HCT116 (cell line): Measurements from ENCODE around the gene IL18BP. TPM values are rescaled to one million over a fixed set of nuclear protein-coding genes. Genes with fewer than 3 reads are reported as not detected.

Experiments used
- ATAC-seq: fragments of 200-7000 bp; cut with Tn5 transposase; 2 replicates; pipeline ENCODE4 v1.9.1; 2020; ENCODE audit warnings: mild to moderate bottlenecking, moderate library complexity
- BruUV-seq: library from RNA; stranded (reverse); fragments of 400-500 nt; replicated peaks from 2 replicates; lab custom pipeline; 2021; lab: Mats Ljungman, UMichigan
- CTCF ChIA-PET: fragments of 300-600 bp; sonication (Branson Sonifier 250); formaldehyde crosslinking; loops from one replicate; lab custom pipeline; 2021; ENCODE audit warnings: antibody characterized with exemption; lab: Charles Lee
- POLR2A ChIA-PET: fragments of 300-600, 350-600 bp; sonication (Branson Sonifier 250); formaldehyde crosslinking; loops from one replicate; lab custom pipeline; 2021; ENCODE audit warnings: antibody characterized with exemption; lab: Charles Lee
- RAD21 ChIA-PET, 2 experiments: fragments of 300-600 bp; sonication (Branson Sonifier 250); formaldehyde crosslinking; loops; one replicate each; lab custom pipeline; 2023; ENCODE audit warnings: low total read pairs in 2 of 2; ENCODE audit not compliant: uncharacterized antibody in 2 of 2, unreplicated experiment in 2 of 2, low non-redundant PET in 1 of 2; lab: Charles Lee
- DNase-seq: peaks from one replicate; pipeline ENCODE4 v3.0.0-alpha.2; 2010; ENCODE audit warnings: low read depth, low spot score
- H2AFZ ChIP-seq: fragments of 200-600 bp; shearing (Covaris generic), sonication (generic); 2 replicates; pipeline ENCODE4 v1.6.1; 2017; ENCODE audit warnings: low read depth, mixed run types, mixed read lengths, antibody characterized with exemption, low read length; ENCODE audit not compliant: poor library complexity, severe bottlenecking
- H3K27ac ChIP-seq: 2 replicates; pipeline ENCODE4 v1.5.1; 2012; ENCODE audit warnings: low read depth, low read length
- H3K27me3 ChIP-seq: fragments of 200-600 bp; sonication (generic); 2 replicates; pipeline ENCODE4 v1.6.1; 2016; ENCODE audit warnings: mixed run types, low read length, mixed read lengths; ENCODE audit not compliant: insufficient read depth
- H3K36me3 ChIP-seq, 2 experiments: fragments of 200-500 bp in 1 of 2; fragments of 200-600 bp in 1 of 2; sonication (Bioruptor generic) in 1 of 2; sonication (generic) in 1 of 2; 2 replicates each; pipeline versions ENCODE4 v1.5.1 to v1.6.1; 2014 to 2016; ENCODE audit warnings: low read length in 2 of 2, inconsistent platforms in 1 of 2, mixed read lengths in 1 of 2, mixed run types in 1 of 2; ENCODE audit not compliant: insufficient read depth in 2 of 2, control insufficient read depth in 1 of 2
- H3K4me1 ChIP-seq, 2 experiments: fragments of 200-600 bp in 1 of 2; sonication (generic) in 1 of 2; 2 replicates each; pipeline versions ENCODE4 v1.5.1 to v1.6.1; 2012 to 2017; ENCODE audit warnings: low read length in 2 of 2, inconsistent platforms in 1 of 2, mild to moderate bottlenecking in 1 of 2, mixed read lengths in 1 of 2, mixed run types in 1 of 2, moderate library complexity in 1 of 2; ENCODE audit not compliant: insufficient read depth in 2 of 2, control insufficient read depth in 1 of 2
- H3K4me2 ChIP-seq: fragments of 200-600 bp; sonication (generic); 2 replicates; pipeline ENCODE4 v1.6.1; 2017; ENCODE audit warnings: mixed run types, low read length, mixed read lengths
- H3K4me3 ChIP-seq, 2 experiments: fragments of 200-600 bp in 1 of 2; sonication (generic) in 1 of 2; replicated peaks in 1 of 2; 2 replicates each; pipeline ENCODE4 v1.5.1; 2011 to 2016; ENCODE audit warnings: low read length in 2 of 2, control low read depth in 1 of 2, low read depth in 1 of 2, mild to moderate bottlenecking in 1 of 2, mixed read lengths in 1 of 2, mixed run types in 1 of 2
- H3K79me2 ChIP-seq: fragments of 200-600 bp; sonication (generic); 2 replicates; pipeline ENCODE4 v1.6.1; 2017; ENCODE audit warnings: mild to moderate bottlenecking, mixed run types, low read length, moderate library complexity, mixed read lengths; ENCODE audit not compliant: insufficient read depth
- H3K9ac ChIP-seq: fragments of 200-600 bp; sonication (generic); 2 replicates; pipeline ENCODE4 v1.6.1; 2016; ENCODE audit warnings: low read length, mixed read lengths
- H3K9me2 ChIP-seq: fragments of 200-600 bp; sonication (generic), shearing (Covaris generic); 2 replicates; pipeline ENCODE4 v1.6.1; 2017; ENCODE audit warnings: mixed run types, mild to moderate bottlenecking, moderate library complexity; ENCODE audit not compliant: insufficient read depth
- H3K9me3 ChIP-seq, 2 experiments: fragments of 200-500 bp in 1 of 2; fragments of 200-600 bp in 1 of 2; sonication (Bioruptor generic) in 1 of 2; sonication (generic) in 1 of 2; 2 replicates each; pipeline ENCODE4 v1.6.1; 2014 to 2017; ENCODE audit warnings: low read length in 2 of 2, mixed read lengths in 2 of 2, inconsistent platforms in 1 of 2, low read depth in 1 of 2, mild to moderate bottlenecking in 1 of 2, mixed run types in 1 of 2, moderate library complexity in 1 of 2; ENCODE audit not compliant: control insufficient read depth in 1 of 2, insufficient read depth in 1 of 2
- H4K20me1 ChIP-seq: fragments of 200-600 bp; sonication (generic), shearing (Covaris generic); 2 replicates; pipeline ENCODE4 v1.6.1; 2017; ENCODE audit warnings: mixed run types, mild to moderate bottlenecking, moderate library complexity; ENCODE audit not compliant: insufficient read depth
- CBX3 ChIP-seq: IDR thresholded peaks from 2 replicates; pipeline ENCODE4 v1.6.1; 2012; ENCODE audit warnings: low read depth
- CEBPB ChIP-seq: IDR thresholded peaks from 2 replicates; pipeline ENCODE4 v1.6.1; 2012; ENCODE audit warnings: low read depth
- EGR1 ChIP-seq: IDR thresholded peaks from 2 replicates; pipeline ENCODE4 v1.6.1; 2012; ENCODE audit warnings: low read depth
- ELF1 ChIP-seq: IDR thresholded peaks from 2 replicates; pipeline ENCODE4 v1.6.1; 2012; ENCODE audit warnings: low read depth, borderline replicate concordance
- EZH2 ChIP-seq: fragments of 200-600 bp; sonication (generic); IDR thresholded peaks from 2 replicates; pipeline ENCODE4 v1.6.1; 2017; ENCODE audit warnings: antibody characterized with exemption, mixed run types
- EZH2phosphoT487 ChIP-seq: fragments of 200-600 bp; IDR thresholded peaks from 2 replicates; pipeline ENCODE4 v1.6.1; 2018; ENCODE audit warnings: antibody characterized with exemption, borderline replicate concordance
- JUND ChIP-seq: IDR thresholded peaks from 2 replicates; pipeline ENCODE4 v1.6.1; 2012
- POLR2AphosphoS5 ChIP-seq: IDR thresholded peaks from 2 replicates; pipeline ENCODE4 v1.6.1; 2011; ENCODE audit warnings: mild to moderate bottlenecking, low read depth, low read length, moderate library complexity
- RAD21 ChIP-seq: IDR thresholded peaks from 2 replicates; pipeline ENCODE4 v1.6.1; 2012; ENCODE audit warnings: low read depth, mild to moderate bottlenecking
- REST ChIP-seq: IDR thresholded peaks from 2 replicates; pipeline ENCODE4 v1.6.1; 2012; ENCODE audit warnings: low read depth
- SIN3A ChIP-seq: IDR thresholded peaks from 2 replicates; pipeline ENCODE4 v1.6.1; 2012; ENCODE audit warnings: low read depth
- SP1 ChIP-seq: IDR thresholded peaks from 2 replicates; pipeline ENCODE4 v1.6.1; 2012; ENCODE audit warnings: low read depth
- SRF ChIP-seq: IDR thresholded peaks from 2 replicates; pipeline ENCODE4 v1.6.1; 2012; ENCODE audit warnings: low read depth
- TCF7L2 ChIP-seq: IDR thresholded peaks from 2 replicates; pipeline ENCODE4 v1.7.0; 2011; ENCODE audit warnings: borderline replicate concordance, inconsistent platforms; ENCODE audit not compliant: insufficient read depth, insufficient read length; ENCODE audit errors: extremely low read depth
- ZBTB33 ChIP-seq: IDR thresholded peaks from 2 replicates; pipeline ENCODE4 v1.6.1; 2011; ENCODE audit warnings: mild to moderate bottlenecking, low read length, moderate library complexity; ENCODE audit not compliant: insufficient replicate concordance; ENCODE audit errors: extremely low read depth
- ZFX ChIP-seq: fragments of 450-650 bp; IDR thresholded peaks from 2 replicates; pipeline ENCODE4 v1.6.1; 2017
- ZNF274 ChIP-seq: fragments of 200-500 bp; sonication (Bioruptor generic); IDR thresholded peaks from 2 replicates; pipeline ENCODE4 v1.6.1; 2014; ENCODE audit warnings: mild to moderate bottlenecking, low read depth, low read length, inconsistent platforms
- intact Hi-C: fragments of 100-400 bp; cut with micrococcal nuclease; formaldehyde crosslinking; loops from 2 replicates; pipeline ENCODE4 v1.10.0; 2022
- total RNA-seq: library from RNA; stranded (reverse); gene quantifications from one replicate; pipeline ENCODE4 v1.2.1, GENCODE V29; 2021; ENCODE audit not compliant: unreplicated experiment

Gene IL18BP
- total RNA-seq, 1 experiment from 2014 or later: 9.8 TPM

GRCh38 chr11:71990701-71991100, 8.0 kb upstream of the IL18BP start:
- POLR2A ChIA-PET: no interaction called here
- no peaks in the 10 kb centered on the region for H3K9me3 ChIP-seq
- H2AFZ ChIP-seq: no peak overlapping the region
- no peak overlapping the region for H3K4me3 ChIP-seq
- TF ChIP-seq POLR2AphosphoS5: no peak
- no peak for TF ChIP-seq CEBPB
- no peak for TF ChIP-seq RAD21
- no peak for TF ChIP-seq CBX3
- no peak for TF ChIP-seq ELF1
- TF ChIP-seq ZFX: no peak
- TF ChIP-seq ZNF274: no peak
- TF ChIP-seq SRF: no peak
- TF ChIP-seq SIN3A: no peak
- no peak for TF ChIP-seq TCF7L2
- TF ChIP-seq SP1: no peak
- no peak for TF ChIP-seq JUND
- no peak for TF ChIP-seq ZBTB33
- no peak for TF ChIP-seq EZH2
- TF ChIP-seq REST: no peak
- no peak for TF ChIP-seq EGR1
- TF ChIP-seq EZH2phosphoT487: no peak
- TF ChIP-seq, all 23 proteins: peak for 0
- Histone ChIP-seq H3K9ac (no peak overlapping the region), H4K20me1 (no peaks in the 10 kb centered on the region), H3K27ac (no peak overlapping the region), H3K27me3 (no peaks in the 10 kb centered on the region), H3K9me2 (no peaks in the 10 kb centered on the region), H3K4me2 (no peak overlapping the region), H3K4me1 (no peaks in the 10 kb centered on the region), H3K79me2 (no peaks in the 10 kb centered on the region; the same call in 1 of the 2 replicates), H3K36me3 (peaks cover 0 to 8% of the 10 kb centered on the region in 2 experiments; a peak in 1 of 4 replicates)
- no TSS peak for BruUV-seq
- intact Hi-C loops: no loop called here
- no peak for DNase-seq
- ATAC-seq: no peak
- ChIA-PET RAD21 (no interaction called here), CTCF (no interaction called here)
